Liver (tissue), 3 donors: ENCODE measurements around the gene NR2F6.

Source experiments
- FOXA1 ChIP-seq: IDR thresholded peaks from 2 replicates; pipeline ENCODE4 v1.6.1; 2016; ENCODE audit warnings: antibody characterized with exemption
- GABPA ChIP-seq, 2 donors: IDR thresholded peaks in 1 of 2; conservative IDR thresholded peaks in 1 of 2; 2 replicates each; pipeline ENCODE4 v1.6.1; 2016; ENCODE audit warnings: antibody characterized with exemption in 2 of 2, mild to moderate bottlenecking in 1 of 2, moderate library complexity in 1 of 2
- HNF4A ChIP-seq, 2 donors: conservative IDR thresholded peaks; 2 replicates each; pipeline ENCODE4 v1.6.1; 2016; ENCODE audit warnings: antibody characterized with exemption in 2 of 2, mild to moderate bottlenecking in 2 of 2
- JUND ChIP-seq, 2 donors: IDR thresholded peaks; 2 replicates each; pipeline ENCODE4 v1.6.1; 2016; ENCODE audit warnings: antibody characterized with exemption in 2 of 2
- REST ChIP-seq: IDR thresholded peaks from 2 replicates; pipeline ENCODE4 v1.6.1; 2016; ENCODE audit warnings: antibody characterized with exemption, mild to moderate bottlenecking
- RXRA ChIP-seq, 2 donors: IDR thresholded peaks; 2 replicates each; pipeline ENCODE4 v1.6.1; 2017 to 2018; ENCODE audit warnings: antibody characterized with exemption in 2 of 2, mild to moderate bottlenecking in 1 of 2
- SP1 ChIP-seq: IDR thresholded peaks from 2 replicates; pipeline ENCODE4 v1.6.1; 2018; ENCODE audit warnings: antibody characterized with exemption, mild to moderate bottlenecking
- TAF1 ChIP-seq: conservative IDR thresholded peaks from 2 replicates; pipeline ENCODE4 v1.6.1; 2016; ENCODE audit warnings: antibody characterized with exemption, mild to moderate bottlenecking
- YY1 ChIP-seq: IDR thresholded peaks from 2 replicates; pipeline ENCODE4 v1.6.1; 2016; ENCODE audit warnings: antibody characterized with exemption, mild to moderate bottlenecking
- TF ChIP-seq, protein P1 (sequence below): fragments of 150-350 bp; IDR thresholded peaks from 2 replicates; pipeline ENCODE4 v1.5.1; 2017; ENCODE audit warnings: improper control_type of control experiment, low read depth, low read length; ENCODE audit not compliant: missing input control
- TF ChIP-seq, protein P2 (sequence below): IDR thresholded peaks from 2 replicates; pipeline ENCODE4 v1.6.1; 2016; ENCODE audit warnings: antibody characterized with exemption
- TF ChIP-seq, protein P3 (sequence below): IDR thresholded peaks from 2 replicates; pipeline ENCODE4 v1.6.1; 2016; ENCODE audit warnings: antibody characterized with exemption
- donor health status: healthy.
- donor health status: healthy.

- TF ChIP-seq JUND (IDR thresholded peaks at IDR 0.05) (no peak), YY1 (no peak), FOXA1 (no peak), REST (no peak), HNF4A (conservative IDR thresholded peaks at IDR 0.05) (no peak), SP1 (no peak), RXRA (IDR thresholded peaks at IDR 0.05) (no peak), TAF1 (no peak), GABPA (IDR thresholded peaks at IDR 0.05 in 1 of 2, conservative IDR thresholded peaks at IDR 0.05 in 1 of 2) (no peak)
- TF ChIP-seq, protein P1, sequence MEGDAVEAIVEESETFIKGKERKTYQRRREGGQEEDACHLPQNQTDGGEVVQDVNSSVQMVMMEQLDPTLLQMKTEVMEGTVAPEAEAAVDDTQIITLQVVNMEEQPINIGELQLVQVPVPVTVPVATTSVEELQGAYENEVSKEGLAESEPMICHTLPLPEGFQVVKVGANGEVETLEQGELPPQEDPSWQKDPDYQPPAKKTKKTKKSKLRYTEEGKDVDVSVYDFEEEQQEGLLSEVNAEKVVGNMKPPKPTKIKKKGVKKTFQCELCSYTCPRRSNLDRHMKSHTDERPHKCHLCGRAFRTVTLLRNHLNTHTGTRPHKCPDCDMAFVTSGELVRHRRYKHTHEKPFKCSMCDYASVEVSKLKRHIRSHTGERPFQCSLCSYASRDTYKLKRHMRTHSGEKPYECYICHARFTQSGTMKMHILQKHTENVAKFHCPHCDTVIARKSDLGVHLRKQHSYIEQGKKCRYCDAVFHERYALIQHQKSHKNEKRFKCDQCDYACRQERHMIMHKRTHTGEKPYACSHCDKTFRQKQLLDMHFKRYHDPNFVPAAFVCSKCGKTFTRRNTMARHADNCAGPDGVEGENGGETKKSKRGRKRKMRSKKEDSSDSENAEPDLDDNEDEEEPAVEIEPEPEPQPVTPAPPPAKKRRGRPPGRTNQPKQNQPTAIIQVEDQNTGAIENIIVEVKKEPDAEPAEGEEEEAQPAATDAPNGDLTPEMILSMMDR = no peak
- TF ChIP-seq, protein P2, sequence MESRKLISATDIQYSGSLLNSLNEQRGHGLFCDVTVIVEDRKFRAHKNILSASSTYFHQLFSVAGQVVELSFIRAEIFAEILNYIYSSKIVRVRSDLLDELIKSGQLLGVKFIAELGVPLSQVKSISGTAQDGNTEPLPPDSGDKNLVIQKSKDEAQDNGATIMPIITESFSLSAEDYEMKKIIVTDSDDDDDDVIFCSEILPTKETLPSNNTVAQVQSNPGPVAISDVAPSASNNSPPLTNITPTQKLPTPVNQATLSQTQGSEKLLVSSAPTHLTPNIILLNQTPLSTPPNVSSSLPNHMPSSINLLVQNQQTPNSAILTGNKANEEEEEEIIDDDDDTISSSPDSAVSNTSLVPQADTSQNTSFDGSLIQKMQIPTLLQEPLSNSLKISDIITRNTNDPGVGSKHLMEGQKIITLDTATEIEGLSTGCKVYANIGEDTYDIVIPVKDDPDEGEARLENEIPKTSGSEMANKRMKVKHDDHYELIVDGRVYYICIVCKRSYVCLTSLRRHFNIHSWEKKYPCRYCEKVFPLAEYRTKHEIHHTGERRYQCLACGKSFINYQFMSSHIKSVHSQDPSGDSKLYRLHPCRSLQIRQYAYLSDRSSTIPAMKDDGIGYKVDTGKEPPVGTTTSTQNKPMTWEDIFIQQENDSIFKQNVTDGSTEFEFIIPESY = no peak
- TF ChIP-seq, protein P3, sequence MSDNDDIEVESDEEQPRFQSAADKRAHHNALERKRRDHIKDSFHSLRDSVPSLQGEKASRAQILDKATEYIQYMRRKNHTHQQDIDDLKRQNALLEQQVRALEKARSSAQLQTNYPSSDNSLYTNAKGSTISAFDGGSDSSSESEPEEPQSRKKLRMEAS = no peak
These were observed 48.1 kb downstream of the NR2F6 start for GRCh38 chr19:17197666-17198065.
